Right kidney (tissue), 1 donor: Measurements from ENCODE around the gene SLC25A5.
"Not testable (repeated sequence)": the region's sequence is repeated elsewhere in the genome, so short reads cannot be mapped to it uniquely, and the experiment has no call there.

Experiments used
- DNase-seq: peaks from one replicate; pipeline ENCODE4 v3.0.0-alpha.2; 2016

SLC25A5 gene

DNA sequence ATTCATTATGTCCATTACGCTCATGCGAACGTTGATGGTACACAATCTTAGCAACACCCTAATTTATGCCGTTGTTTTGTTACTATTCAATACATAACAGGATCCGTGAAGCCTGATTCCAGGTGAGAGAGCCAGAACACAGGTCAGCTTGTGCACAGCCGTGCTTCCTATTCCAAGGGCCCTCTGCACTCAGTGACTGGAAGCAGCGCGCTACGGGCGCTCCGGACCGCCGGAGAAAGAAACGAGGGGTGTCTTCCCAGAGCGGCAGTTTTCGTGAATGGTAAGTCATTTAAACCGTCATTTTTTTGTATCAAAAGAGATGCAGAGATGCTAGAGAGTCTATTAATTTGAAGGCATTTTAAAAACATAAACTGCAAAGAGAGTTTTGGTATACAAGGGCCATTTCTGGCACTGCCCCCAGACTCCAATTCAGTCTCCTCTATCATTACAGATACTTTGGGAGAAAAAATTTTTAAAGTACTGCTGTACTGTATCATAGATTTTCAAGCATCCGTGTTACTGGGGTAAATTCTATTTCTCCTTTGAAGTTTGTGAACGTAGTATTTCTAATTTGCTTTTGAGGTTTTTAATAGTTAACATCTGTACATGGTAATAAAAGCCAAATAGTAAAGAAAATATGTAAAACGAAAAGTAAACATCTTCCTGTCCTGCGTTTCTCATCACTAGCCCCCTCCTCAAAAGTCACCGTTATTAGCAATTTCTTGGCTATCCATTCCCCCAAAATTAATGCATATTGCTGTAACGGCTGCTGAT lies 6.6 kb downstream of the SLC25A5 start:
- no peak for DNase-seq

DNA sequence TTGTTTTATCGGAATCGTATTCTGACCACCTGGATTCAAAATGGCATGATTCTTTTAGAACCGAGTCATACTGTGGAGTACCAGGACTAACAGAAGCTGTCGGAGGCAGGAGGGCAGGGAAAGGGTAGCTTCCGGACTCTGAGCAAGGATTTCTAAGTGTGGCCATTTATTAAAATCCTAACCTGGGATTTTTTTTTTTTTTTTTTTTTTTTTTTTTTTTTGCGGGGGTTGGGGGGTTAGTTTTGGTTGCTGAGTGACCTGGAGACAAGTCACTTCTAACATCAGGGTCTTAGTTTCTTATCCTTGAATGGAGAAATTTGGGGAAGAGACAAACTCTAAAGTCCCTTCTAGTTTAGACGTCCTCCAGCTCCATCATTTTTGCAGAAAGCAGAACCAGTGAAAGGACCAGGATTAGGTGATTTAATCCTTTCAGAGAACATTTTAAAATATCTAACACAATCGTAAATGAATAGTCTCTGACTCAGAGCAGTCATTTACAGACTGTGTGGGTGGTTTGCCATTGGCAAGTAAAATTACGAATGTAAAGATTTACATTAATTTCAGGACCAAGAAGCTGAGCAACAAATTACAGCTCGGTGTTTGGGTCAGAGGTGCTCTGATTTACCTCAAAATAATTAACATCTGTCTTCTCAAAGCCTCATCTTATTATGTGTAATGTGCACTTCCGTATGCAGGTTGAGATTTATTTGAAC lies 7.3 kb downstream of the SLC25A5 start:
- no peak for DNase-seq

DNA sequence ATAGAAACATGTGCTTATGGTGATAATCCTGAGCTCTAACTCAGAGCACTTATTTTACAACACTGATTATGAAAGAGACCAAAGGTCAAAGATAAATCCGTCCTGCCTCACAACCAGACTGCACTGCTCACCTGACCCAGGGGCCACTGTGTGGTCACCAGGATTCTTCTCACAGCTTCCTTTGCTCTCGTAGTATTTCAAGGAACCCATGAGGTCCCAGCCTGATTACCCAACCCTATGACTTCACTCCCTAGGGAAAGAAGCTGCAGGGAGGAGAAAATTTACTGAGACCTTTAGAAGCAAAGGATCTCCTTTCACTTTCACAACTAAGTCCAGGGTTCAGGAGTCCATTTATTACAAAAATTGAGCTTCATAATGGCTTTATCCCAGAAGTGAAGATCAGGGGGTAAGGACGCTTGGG lies 9.6 kb downstream of the SLC25A5 start:
- DNase-seq: no peak

DNA sequence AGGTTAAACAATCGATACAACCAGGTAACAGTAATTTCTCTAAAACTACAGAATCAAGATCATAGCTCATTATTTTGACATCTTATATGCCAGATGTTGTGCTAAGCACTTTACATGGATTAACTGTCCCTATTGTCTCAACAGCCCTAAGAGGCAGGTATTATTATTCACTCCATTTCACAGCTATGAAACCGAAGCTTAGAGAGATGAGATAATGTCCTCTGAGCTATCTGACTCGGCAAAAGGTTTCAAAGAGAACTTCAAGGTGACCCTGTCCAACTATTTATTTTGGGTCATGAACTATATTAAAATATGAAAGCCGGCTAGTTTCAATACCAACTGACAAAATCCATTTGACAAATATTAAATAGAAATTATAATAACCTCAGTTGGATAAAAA lies 10.3 kb downstream of the SLC25A5 start:
- DNase-seq: no peak

DNA sequence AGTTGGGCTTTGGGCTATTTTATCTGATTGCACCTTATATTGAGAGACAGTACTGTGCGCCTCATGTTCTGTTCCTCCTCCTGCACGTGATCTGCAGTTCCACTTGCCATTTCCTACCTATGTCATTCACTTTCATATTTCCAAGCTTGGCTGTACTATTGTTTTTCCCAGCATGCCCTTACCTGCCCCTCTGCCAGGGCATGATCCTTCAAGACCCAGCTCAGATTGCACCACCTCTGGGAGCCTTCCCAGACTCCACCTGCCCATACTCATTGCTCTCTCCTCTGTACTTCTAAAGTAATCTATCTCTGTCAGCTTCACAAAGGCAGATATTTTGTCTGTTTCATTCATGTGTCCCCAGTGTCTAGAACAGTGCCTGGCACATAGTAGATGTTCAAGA lies 11.6 kb downstream of the SLC25A5 start:
- DNase-seq: no peak

DNA sequence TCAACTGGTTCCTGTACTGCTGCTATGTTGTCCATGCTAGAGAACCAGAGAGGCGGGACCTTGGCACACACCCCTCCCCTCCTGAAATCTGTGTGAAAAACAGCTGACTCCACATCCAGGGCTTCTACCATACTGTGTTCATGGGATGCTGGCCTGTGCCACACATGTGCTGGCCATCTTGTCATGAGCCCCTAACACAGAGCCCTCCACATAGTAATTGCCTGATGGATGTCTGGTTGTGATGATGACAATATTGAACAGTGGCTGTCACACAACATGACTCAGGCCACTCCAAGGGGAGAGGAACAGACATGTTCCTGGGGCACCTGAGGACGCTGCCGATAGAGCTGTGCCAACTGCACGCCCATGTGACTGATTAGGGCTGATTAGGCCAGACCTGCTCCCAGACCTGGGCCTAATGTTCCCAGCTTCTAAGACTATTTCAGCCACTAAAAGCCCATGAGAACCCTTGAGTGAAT lies 13.1 kb downstream of the SLC25A5 start:
- DNase-seq: no peak

DNA sequence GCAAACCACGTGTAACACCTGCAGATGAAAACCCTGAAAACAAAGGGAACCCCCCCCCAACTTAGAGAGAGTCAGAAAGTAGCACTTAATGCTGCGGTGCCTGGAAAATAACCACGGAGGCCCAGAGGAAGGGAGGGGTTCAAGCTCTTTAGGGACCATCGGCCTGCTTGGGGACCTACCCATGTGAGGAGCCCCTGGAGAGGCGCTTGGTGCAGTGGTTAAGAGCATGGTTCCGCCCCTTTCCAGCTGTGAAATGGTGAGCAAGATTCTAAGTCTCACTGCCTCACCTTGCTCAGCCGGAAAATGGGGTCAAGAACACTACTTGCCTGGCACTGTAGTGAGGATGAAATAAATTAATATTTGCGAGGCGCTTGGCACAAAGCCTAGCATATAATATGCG lies 13.8 kb downstream of the SLC25A5 start:
- no peak for DNase-seq

DNA sequence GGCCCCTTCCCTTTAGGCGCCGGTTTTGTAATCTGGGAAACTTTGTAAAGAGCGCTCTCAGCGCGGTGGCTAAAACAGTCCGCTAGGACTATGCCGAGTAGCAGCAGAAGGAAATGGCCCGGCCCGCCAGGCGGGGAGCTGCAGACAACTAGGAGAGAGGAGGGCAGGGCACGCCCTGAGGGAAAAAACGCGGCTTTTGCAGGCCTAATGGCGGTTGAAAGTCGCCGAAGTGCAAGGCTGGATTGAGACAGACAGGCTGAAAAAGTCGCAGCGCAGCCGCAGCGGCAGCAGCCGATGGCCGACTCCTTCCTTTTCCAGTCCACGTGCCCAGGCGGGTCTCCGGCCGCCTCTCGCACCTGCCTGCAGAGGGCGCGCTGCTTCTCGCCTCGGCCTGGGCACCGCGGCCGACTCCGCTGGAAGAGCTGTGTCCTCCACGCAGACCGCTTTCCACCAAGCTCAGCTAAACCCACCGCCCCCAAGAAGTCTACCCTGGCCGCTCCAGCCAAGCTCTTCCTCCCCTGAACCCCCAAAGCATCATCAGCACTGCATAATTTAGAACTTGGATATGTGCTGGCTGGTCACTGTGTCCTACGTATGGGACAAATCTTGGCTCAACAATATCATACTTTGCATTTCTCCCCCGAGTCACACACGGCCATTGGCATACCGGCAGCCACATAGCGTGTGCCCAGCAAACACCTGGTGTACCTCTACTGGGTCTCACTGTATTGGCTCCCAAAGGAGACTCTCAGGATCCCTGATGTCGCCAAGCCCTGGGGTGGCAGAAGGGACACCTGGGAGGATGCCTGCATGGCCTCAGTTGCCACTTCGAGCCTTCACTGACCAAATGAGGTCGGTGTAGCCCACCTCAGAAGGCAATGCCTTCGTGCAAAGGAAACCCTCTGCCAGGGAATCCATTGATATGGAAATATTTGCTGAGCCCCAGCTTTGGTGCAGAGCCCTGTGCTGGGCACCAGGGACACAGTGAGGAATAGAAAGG lies 14.5 kb downstream of the SLC25A5 start:
- DNase-seq: peak; percentile 71

DNA sequence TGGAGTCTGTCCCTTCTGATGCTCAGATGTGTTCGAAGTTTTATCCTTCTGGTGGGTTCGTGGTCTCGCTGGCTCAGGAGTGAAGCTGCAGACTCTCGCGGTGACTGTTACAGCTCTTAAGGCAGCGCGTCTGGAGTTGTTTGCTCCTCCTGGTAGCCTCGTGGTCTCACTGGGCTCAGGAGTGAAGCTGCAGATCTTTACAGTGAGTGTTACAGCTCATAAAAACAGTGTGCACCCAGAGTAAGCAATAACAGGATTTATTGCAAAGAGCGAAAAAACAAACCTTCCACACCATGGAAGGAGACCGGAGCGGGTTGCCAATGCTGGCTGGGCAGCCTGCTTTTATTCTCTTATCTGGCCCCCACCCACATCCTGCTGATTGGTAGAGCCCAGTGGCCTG lies 18.5 kb downstream of the SLC25A5 start:
- no peak for DNase-seq

DNA sequence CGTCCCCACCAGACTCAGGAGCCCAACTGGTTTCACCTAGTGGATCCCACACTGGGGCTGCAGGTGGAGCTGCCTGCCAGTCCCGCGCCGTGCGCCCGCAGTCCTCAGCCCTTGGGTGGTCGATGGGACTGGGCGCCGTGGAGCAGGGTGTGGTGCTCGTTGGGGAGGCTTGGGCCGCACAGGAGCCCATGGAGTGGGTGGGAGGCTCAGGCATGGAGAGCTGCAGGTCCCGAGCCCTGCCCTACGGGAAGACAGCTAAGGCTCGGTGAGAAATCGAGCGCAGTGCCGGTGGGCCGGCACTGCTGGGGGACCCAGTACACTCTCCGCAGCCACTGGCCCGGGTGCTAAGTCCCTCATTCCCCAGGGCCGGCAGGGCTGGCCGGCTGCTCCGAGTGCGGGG lies 19.5 kb downstream of the SLC25A5 start:
- not testable (repeated sequence) for DNase-seq

DNA sequence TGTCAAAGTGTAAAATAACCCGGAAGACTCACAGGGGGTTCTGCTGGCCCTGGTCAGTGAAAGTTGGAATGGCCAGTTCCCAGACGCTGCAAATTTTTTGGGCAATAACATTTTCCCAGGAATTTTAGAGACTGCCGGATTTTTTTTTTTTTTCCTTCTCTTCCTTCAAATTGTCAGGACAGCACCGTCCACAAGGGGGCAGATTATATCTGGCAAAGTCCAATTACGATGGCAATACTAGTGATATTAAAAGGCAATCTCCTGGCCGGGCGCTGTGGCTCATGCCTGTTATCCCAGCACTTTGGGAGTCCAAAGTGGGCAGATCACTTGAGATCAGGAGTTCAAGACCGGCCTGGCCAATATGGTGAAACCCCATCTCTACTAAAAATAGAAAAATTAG lies 20.5 kb downstream of the SLC25A5 start:
- DNase-seq: no peak

DNA sequence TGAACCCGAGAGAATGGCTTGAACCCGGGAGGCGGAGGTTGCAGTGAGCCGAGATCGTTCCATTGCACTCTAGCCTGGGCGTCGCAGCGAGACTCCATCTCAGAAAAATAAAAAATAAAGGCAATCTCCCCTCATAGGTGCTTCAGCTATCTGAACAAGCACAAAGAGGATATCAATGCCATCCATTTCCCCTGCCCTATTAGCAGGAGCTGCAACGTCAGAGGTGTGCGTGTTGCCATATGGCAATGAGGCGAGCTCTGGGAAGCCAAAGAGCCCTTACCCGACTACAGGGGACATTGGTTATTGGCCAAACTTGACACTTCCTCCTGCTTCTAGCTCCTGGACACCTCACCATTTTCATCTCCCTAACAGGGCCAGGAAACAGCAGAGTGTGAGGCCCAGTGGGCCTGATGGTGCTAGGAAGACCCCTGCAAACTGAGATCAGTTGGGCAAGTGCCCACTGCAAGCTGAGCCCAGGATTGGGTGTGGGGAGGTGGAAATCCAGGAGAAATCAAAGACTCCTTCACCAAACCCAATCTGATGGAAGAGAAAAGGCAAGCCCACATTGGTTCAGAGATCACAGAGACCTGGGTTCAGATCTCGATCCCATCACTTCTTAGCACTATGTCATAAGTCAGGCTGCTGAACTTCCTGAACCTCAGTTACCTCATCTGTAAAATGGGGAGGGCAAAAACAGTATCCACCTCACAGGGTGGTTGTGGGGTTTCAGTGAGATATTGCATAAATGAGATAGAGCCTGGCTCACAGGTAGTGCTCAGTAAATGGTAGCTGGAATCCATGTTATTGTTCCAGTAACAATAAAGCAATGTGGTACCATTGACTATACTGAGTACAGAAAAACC lies 21.2 kb downstream of the SLC25A5 start:
- no peak for DNase-seq

DNA sequence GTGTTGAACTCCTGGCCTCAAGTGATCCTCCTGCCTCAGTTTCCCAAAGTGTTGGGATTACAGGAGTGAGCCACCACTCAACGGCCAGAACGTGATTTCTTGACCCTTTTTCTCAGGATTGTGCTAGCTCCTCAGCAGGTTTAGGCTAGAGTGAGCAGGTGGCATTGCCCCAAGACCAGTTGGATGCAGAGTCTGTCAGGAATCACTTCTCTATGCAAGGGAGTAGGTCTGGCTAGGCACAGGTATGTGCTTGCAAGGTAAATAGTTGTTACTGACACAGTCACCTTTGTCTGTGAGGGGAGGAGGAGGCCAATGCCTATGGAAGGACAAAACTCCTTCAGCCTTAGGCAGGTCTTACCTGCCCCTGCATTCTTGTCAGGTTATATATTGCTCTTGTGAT lies 24.2 kb downstream of the SLC25A5 start:
- DNase-seq: no peak

DNA sequence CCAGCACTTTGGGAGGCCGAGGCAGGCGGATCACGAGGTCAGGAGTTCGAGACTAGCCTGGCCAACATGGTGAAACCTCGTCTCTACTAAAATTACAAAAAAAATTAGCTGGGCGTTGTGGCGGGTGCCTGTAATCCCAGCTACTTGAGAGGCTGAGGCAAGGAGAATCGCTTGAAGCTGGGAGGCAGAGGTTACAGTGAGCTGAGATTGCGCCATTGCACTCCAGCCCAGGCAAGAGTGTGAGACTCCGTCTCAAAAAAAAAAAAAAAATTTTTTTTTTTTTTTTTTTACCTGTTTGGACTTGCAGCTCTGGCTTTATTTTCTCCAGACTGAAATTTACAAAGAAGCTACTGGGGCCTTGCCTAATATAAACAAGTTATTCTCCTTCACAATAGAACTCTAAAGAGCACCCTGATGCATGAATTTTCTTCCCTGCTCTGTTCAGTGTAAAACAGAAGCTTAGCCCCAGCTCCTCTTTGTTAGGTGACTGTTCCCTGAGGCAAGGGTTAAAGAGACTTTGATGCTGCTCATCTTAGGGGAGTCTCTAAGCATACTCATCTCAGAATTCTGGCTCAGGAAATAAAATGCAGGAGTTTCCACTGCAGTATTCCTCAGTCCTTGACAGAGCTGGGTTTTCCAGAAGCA lies 25.7 kb downstream of the SLC25A5 start:
- DNase-seq: not testable (repeated sequence)

DNA sequence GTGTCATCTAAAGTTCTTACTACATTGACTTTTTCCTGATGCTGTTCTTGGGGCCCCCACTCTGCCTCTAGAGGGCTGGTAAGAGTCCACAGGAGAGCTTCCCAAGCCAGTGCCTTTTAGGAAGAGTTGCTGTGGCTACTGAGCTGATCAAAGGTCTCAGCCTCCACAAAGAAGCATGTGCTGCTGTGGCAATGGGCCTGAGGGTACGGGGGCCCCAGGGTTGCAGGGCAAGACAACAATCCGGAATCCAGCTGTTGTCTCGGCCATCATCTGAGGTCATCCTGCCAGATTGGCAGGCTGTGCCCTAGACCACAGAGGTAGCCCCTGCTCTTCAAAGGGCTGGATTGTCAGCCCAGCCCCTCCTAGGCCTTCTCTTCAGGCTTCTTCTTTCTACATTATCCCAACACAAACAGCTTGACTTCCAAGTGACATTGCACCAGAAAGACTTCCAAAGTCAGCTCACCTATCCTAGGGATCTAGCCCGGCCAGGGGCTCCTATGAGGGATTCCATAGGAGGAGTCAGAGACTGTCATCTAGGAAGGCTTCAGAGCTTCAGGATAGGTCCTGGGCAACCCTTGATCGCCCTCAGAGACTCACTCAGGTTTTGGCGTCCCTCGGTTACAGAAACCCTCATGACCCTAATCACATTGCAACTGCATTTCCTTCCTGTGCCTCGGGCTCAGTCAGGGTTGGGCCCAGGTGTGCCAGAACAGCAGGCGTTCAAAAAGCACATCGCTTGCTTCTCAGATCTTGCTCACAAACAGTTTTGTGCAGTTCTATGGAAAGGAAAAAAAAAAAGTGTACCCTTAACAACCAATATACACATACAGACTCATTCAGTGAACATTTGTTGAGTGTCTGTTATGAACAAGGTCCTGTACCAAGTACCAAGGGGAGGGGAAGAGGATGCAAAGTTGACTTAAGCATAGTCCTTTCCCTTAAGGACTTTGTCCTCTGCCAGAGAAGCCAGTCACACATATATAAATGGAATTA lies 27.8 kb downstream of the SLC25A5 start:
- DNase-seq: no peak

DNA sequence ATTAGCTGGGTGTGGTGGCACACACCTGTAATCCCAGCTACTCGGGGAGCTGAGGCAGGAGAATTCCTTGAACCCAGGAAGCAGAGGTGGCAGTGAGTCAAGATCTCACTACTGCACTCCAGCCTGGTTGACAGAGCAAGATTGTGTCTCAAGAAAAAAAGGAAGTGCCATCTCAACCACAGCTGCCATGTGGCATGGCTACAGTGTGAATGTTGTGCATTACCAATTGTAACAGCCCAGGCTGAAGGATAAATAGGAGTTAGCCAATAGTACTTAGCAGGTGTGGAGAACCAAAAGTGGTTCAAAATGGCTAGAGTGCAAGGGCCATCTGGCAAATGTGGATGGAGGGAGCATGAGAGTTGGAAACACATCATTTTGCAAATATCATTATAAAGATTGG lies 28.9 kb downstream of the SLC25A5 start:
- DNase-seq: no peak

DNA sequence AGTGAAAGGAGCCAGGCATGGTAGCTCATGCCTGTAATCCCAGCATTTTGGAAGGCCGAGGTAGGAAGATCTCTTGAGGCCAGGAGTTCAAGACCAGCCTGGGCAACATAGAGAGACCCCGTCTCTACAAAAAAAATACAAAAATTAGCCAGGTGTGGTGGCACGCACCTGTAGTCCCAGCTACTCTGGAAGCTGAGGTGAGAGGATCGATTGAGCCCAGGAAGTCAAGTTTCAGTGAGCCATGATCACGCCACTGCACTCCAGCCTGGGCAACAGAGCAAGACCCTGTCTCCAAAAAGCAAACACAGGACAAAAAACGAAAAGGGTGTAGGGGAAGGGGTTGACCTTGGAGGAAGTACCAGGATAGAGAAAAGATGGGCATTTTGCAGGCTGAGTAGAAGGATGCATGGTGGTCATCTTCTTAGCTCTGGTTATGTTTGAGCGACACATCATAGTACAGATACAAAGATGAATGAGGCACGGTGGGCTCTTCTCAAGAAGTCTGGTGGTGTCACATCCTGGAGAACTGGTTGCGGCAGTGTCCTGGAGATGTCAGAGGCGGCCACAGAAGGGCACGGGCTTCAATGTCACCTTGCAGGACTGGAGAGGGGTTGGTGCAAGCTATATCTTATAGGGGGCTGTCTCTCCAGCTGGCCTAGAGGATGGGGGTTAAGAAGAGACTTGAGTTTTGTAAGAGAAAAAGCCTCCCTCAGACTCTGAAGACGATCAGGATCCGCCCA lies 32.0 kb downstream of the SLC25A5 start:
- no peak for DNase-seq

DNA sequence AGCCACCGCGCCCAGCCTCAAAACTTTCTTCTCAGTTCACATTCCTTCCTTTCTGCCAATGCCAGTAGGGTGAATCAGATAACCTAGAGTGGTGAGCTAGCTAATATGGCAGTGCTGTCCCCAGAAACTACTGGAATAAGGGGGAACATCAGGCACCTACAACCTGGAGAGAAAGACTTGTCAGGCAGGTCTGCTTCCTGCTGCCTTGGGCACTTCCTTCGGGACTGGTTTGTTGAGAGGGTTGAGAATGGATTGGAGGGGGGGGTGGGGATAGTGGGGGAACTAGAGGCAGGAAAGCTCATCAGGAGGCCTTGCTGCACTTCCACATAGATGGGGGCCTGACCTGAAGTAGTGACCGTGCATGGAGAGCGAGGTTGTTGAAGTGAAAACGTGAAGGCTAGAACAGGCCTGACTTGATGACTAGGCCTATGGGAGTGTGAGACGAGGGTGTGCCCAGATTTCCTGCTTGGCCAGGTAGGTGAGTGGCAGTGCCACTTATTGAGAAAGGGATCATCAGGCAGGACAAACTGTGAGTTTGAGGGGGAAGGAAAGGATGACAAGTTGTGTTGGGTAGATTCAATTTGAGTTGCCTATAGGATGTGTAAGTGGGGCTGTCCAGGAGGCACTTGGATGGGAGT lies 33.4 kb downstream of the SLC25A5 start:
- DNase-seq: no peak
